NB4 (cell line): ENCODE results near the gene SPON1.

Source experiments
- MYC ChIP-seq: IDR thresholded peaks from 2 replicates; pipeline ENCODE4 v1.6.1; 2011; ENCODE audit warnings: low read depth, low read length
- POLR2A ChIP-seq: IDR thresholded peaks from 2 replicates; pipeline ENCODE4 v1.6.1; 2011; ENCODE audit warnings: mild to moderate bottlenecking; ENCODE audit not compliant: insufficient read length; ENCODE audit errors: extremely low read depth
- TF ChIP-seq, protein P1 (sequence below): IDR thresholded peaks from one replicate; pipeline ENCODE4 v1.5.1; 2012; ENCODE audit warnings: low read depth, low read length
- TF ChIP-seq, protein P2 (sequence below): IDR thresholded peaks from 2 replicates; pipeline ENCODE4 v1.6.1; 2011; ENCODE audit warnings: low read depth, low read length

DNA sequence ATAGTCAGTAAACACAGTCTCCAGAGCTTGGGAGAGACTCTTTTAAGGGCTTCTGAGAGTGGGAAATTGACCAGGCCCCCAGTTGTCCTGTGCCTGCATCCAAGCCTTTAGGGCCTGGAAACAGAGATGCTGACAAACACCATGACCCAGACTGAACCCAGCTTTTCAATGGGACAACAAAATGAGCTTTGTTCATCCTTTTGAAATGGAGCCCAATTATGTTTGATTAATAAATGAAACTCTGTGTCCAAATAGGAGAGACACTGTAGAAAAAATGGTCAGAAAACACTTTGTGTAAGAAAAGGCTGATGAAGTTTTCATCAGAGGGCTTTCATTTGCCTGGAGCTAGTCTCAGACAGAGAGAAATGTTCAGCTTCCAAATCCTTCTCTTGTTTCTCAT is 250.5 kb downstream of the SPON1 start:
- TF ChIP-seq, protein P1, sequence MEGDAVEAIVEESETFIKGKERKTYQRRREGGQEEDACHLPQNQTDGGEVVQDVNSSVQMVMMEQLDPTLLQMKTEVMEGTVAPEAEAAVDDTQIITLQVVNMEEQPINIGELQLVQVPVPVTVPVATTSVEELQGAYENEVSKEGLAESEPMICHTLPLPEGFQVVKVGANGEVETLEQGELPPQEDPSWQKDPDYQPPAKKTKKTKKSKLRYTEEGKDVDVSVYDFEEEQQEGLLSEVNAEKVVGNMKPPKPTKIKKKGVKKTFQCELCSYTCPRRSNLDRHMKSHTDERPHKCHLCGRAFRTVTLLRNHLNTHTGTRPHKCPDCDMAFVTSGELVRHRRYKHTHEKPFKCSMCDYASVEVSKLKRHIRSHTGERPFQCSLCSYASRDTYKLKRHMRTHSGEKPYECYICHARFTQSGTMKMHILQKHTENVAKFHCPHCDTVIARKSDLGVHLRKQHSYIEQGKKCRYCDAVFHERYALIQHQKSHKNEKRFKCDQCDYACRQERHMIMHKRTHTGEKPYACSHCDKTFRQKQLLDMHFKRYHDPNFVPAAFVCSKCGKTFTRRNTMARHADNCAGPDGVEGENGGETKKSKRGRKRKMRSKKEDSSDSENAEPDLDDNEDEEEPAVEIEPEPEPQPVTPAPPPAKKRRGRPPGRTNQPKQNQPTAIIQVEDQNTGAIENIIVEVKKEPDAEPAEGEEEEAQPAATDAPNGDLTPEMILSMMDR = no peak
- no peak for TF ChIP-seq POLR2A
- TF ChIP-seq, protein P2, sequence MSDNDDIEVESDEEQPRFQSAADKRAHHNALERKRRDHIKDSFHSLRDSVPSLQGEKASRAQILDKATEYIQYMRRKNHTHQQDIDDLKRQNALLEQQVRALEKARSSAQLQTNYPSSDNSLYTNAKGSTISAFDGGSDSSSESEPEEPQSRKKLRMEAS = no peak
- TF ChIP-seq MYC = no peak
